Osteocyte (in vitro differentiated cells): ENCODE data around the gene HERC5. TPM values are rescaled to one million over a fixed set of nuclear protein-coding genes. Genes with fewer than 3 reads are reported as not detected.
"Not testable (repeated sequence)": the region's sequence is repeated elsewhere in the genome, so short reads cannot be mapped to it uniquely, and the experiment has no call there.

Experiments
- DNase-seq: peaks from one replicate; pipeline ENCODE4 v3.0.0; 2021; ENCODE audit warnings: mixed read lengths; ENCODE audit not compliant: unreplicated experiment; ENCODE audit errors: extremely low spot score
- H3K27ac Mint-ChIP-seq: one replicate; pipeline ENCODE4 v1.8.0; 2021; ENCODE audit warnings: mild to moderate bottlenecking, mixed read lengths; ENCODE audit not compliant: unreplicated experiment
- H3K27me3 Mint-ChIP-seq: one replicate; pipeline ENCODE4 v1.8.0; 2021; ENCODE audit warnings: mixed read lengths; ENCODE audit not compliant: unreplicated experiment
- H3K36me3 Mint-ChIP-seq: one replicate; pipeline ENCODE4 v1.8.0; 2021; ENCODE audit warnings: mixed read lengths; ENCODE audit not compliant: unreplicated experiment
- H3K4me1 Mint-ChIP-seq: one replicate; pipeline ENCODE4 v1.8.0; 2021; ENCODE audit warnings: mixed read lengths; ENCODE audit not compliant: unreplicated experiment
- H3K4me3 Mint-ChIP-seq: one replicate; pipeline ENCODE4 v1.8.0; 2021; ENCODE audit warnings: mild to moderate bottlenecking, moderate library complexity, mixed read lengths; ENCODE audit not compliant: unreplicated experiment
- H3K9me3 Mint-ChIP-seq: one replicate; pipeline ENCODE4 v1.8.0; 2021; ENCODE audit warnings: mixed read lengths; ENCODE audit not compliant: unreplicated experiment
- CTCF ChIP-seq: fragments of 200-600 bp; sonication (generic); IDR thresholded peaks from 2 replicates; pipeline ENCODE4 v1.5.0; 2021; ENCODE audit warnings: antibody characterized with exemption, mild to moderate bottlenecking, moderate library complexity
- total RNA-seq: library from RNA; stranded (reverse); gene quantifications from 2 replicates; pipeline ENCODE4 v1.2.1, GENCODE V29; 2021

HERC5 gene
- total RNA-seq, 1 donor from 2014 or later, result 0.81 TPM

- no peak for TF ChIP-seq CTCF
- Mint-ChIP-seq H3K27ac (no peak overlapping the region), H3K36me3 (no peaks in the 10 kb centered on the region), H3K4me3 (no peak overlapping the region), H3K9me3 (no peaks in the 10 kb centered on the region), H3K27me3 (peaks cover 23% of the 10 kb centered on the region), H3K4me1 (no peaks in the 10 kb centered on the region)
- no peak for DNase-seq
Observed at GRCh38 chr4:88422403-88422802, 34.5 kb upstream of the HERC5 start.

GRCh38 chr4:88429401-88429800 lies 27.5 kb upstream of the HERC5 start:
- H3K4me3 Mint-ChIP-seq, result no peak overlapping the region
- TF ChIP-seq CTCF, result no peak
- H3K9me3 Mint-ChIP-seq, result no peaks in the 10 kb centered on the region
- no peak for DNase-seq
- H3K27ac Mint-ChIP-seq, result no peak overlapping the region
- H3K27me3 Mint-ChIP-seq, result peaks cover 17% of the 10 kb centered on the region
- no peaks in the 10 kb centered on the region for H3K36me3 Mint-ChIP-seq
- no peaks in the 10 kb centered on the region for H3K4me1 Mint-ChIP-seq

GRCh38 chr4:88435987-88436693 lies 20.8 kb upstream of the HERC5 start:
- H3K27ac Mint-ChIP-seq, result no peak overlapping the region
- no peaks in the 10 kb centered on the region for H3K27me3 Mint-ChIP-seq
- no peaks in the 10 kb centered on the region for H3K36me3 Mint-ChIP-seq
- no peak overlapping the region for H3K4me3 Mint-ChIP-seq
- DNase-seq, result no peak
- H3K4me1 Mint-ChIP-seq, result peaks cover 14% of the 10 kb centered on the region
- no peak for TF ChIP-seq CTCF
- H3K9me3 Mint-ChIP-seq, result no peaks in the 10 kb centered on the region

GRCh38 chr4:88437873-88438272 lies 19.0 kb upstream of the HERC5 start:
- not testable (repeated sequence) for H3K36me3 Mint-ChIP-seq

GRCh38 chr4:88439161-88439760 lies 17.7 kb upstream of the HERC5 start:
- H3K27me3 Mint-ChIP-seq, result no peaks in the 10 kb centered on the region
- no peaks in the 10 kb centered on the region for H3K9me3 Mint-ChIP-seq
- H3K36me3 Mint-ChIP-seq, result no peaks in the 10 kb centered on the region
- no peak for DNase-seq
- no peak overlapping the region for H3K4me3 Mint-ChIP-seq
- H3K4me1 Mint-ChIP-seq, result peaks cover 14% of the 10 kb centered on the region
- no peak overlapping the region for H3K27ac Mint-ChIP-seq
- TF ChIP-seq CTCF, result no peak

More at GRCh38 chr4:88437873-88438272, 19.0 kb upstream of the HERC5 start:
- H3K4me3 Mint-ChIP-seq, H3K27ac Mint-ChIP-seq, H3K27me3 Mint-ChIP-seq, DNase-seq, H3K9me3 Mint-ChIP-seq: not testable (repeated sequence)
- H3K4me1 Mint-ChIP-seq, result peaks cover 14% of the 10 kb centered on the region
